ENCODE data around the gene GDPGP1. TPM values are rescaled to one million over a fixed set of nuclear protein-coding genes. Genes with fewer than 3 reads are reported as not detected.

The GDPGP1 gene
- total RNA-seq, 2 experiments from 2014 or later, result 12.9 to 22.3 TPM

- H3K9me2 ChIP-seq (ENCODE audit: insufficient read depth, low read length), result no peaks in the 10 kb centered on the region
- H3K9me3 ChIP-seq (ENCODE audit: low read length), result no peaks in the 10 kb centered on the region
- intact Hi-C loops (cut with micrococcal nuclease; ENCODE audit: unreplicated experiment), result no loop called here
- H2AFZ ChIP-seq (ENCODE audit: low read length), result no peak overlapping the region
- no TSS peak for BruUV-seq (replicated peaks)
- TF ChIP-seq CTCF (conservative IDR thresholded peaks at IDR 0.05; ENCODE audit: low read length), result no peak
- TF ChIP-seq EZH2phosphoT487 (IDR thresholded peaks at IDR 0.05; ENCODE audit: borderline replicate concordance, low read depth, low read length), result no peak
- peaks cover 5% of the 10 kb centered on the region for H3K4me1 ChIP-seq (ENCODE audit: insufficient read depth, low read length, poor library complexity, severe bottlenecking)
- H4K20me1 ChIP-seq (ENCODE audit: insufficient read depth, low read length), result no peaks in the 10 kb centered on the region
- H3K36me3 ChIP-seq (ENCODE audit: insufficient read depth, low read length), result no peaks in the 10 kb centered on the region
- ChIA-PET CTCF (ENCODE audit: unreplicated experiment) (interaction anchor here (1.3 kb wide), 1 partner anchor 17 kb away, joined by 6 read pairs; no protein-coding TSS in a partner anchor), POLR2A (interaction anchor here (0.7 to 0.9 kb wide), 6 partner anchors 13 to 1487 kb away, joined by 3 to 5 read pairs (median 4); partner anchors contain the start of gene SEMA4B)
- no peak overlapping the region for H3K4me3 ChIP-seq (ENCODE audit: low read depth, low read length, poor library complexity, severe bottlenecking)
- H3K27ac ChIP-seq (ENCODE audit: low read depth, low read length, poor library complexity, severe bottlenecking), result no peak overlapping the region
- DNase-seq (ENCODE audit: low spot score), result no peak
- no peaks in the 10 kb centered on the region for H3K79me2 ChIP-seq (ENCODE audit: insufficient read depth, low read depth, low read length)
- H3K4me2 ChIP-seq (ENCODE audit: low read length), result no peak overlapping the region
Observed at GRCh38 chr15:90213818-90214204, 20.2 kb upstream of the GDPGP1 start.

GRCh38 chr15:90214553-90215196 is 19.3 kb upstream of the GDPGP1 start:
- Histone ChIP-seq H3K4me1 (ENCODE audit: insufficient read depth, low read length, poor library complexity, severe bottlenecking) (peaks cover 11% of the 10 kb centered on the region), H3K36me3 (ENCODE audit: insufficient read depth, low read length) (no peaks in the 10 kb centered on the region), H3K9me2 (ENCODE audit: insufficient read depth, low read length) (no peaks in the 10 kb centered on the region), H3K9me3 (ENCODE audit: low read length) (no peaks in the 10 kb centered on the region), H3K27ac (ENCODE audit: low read depth, low read length, poor library complexity, severe bottlenecking) (no peak overlapping the region), H4K20me1 (ENCODE audit: insufficient read depth, low read length) (no peaks in the 10 kb centered on the region), H3K79me2 (ENCODE audit: insufficient read depth, low read depth, low read length) (no peaks in the 10 kb centered on the region), H3K4me2 (ENCODE audit: low read length) (peak overlapping the region; percentile 3; the same call in 1 of the 2 replicates), H2AFZ (ENCODE audit: low read length) (no peak overlapping the region), H3K4me3 (ENCODE audit: low read depth, low read length, poor library complexity, severe bottlenecking) (no peak overlapping the region)
- intact Hi-C loops (cut with micrococcal nuclease; ENCODE audit: unreplicated experiment), result no loop called here
- TF ChIP-seq CTCF (conservative IDR thresholded peaks at IDR 0.05; ENCODE audit: low read length) (no peak), EZH2phosphoT487 (IDR thresholded peaks at IDR 0.05; ENCODE audit: borderline replicate concordance, low read depth, low read length) (no peak)
- CTCF ChIA-PET (ENCODE audit: unreplicated experiment), result no interaction called here
- BruUV-seq (replicated peaks), result no TSS peak
- POLR2A ChIA-PET, result interaction anchor here (0.6 to 1.2 kb wide), 9 partner anchors 9 to 297 kb away, joined by 3 to 5 read pairs (median 4); no protein-coding TSS in a partner anchor
- no peak for DNase-seq (ENCODE audit: low spot score)
